Activated CD4-positive, alpha-beta T cell treated with anti-CD3 and anti-CD28 coated beads for 1 hour (primary cell): ENCODE data around the gene ABHD10.

Experiments used
- DNase-seq: peaks from one replicate; pipeline ENCODE4 v3.0.0-alpha.2; 2020

Gene ABHD10

DNA sequence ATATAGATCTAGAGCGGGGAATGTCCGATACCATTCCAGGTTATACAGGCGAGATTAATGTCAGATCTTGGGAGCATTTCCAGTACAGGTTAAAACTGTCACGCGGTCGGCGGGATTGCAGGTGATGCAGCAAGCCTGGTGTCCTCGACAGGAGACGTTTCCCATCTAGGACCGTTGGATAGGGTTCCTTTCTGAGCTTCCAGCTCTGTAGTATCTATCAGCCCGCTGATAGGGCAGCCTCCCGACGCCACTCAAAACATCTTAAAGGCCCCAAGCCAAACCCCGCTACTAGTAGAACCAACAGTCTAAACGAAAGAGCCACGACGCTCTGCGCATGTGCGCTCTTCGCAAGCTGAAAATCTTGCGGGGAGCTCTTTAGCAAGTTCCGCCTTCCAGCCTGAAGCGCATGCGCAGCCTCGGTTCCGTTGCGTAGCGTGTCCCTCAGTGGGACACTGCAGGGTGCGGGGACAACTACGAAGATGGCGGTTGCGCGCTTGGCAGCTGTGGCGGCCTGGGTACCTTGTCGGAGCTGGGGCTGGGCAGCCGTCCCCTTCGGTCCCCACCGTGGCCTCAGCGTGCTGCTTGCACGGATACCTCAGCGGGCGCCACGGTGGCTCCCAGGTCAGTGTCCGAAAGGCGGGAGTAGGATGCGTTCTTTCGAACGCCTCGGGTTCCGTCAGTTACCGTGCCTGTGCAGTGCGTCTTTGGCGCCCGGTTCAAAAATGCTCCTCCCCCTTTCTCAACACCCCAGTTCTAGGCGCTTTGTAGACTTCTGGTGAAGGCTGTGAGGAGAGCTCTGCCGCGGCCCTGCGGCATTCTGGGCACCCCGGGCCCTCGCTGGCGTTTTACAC, at the start of gene ABHD10:
Gene ABHD10 (plus strand): TSS at position 444 of the 851 bp plus-strand sequence. CDS start 36 bp downstream, at position 480.
- DNase-seq, result peak; percentile 97

GRCh38 chr3:111929484-111929883, 49.3 kb upstream of the ABHD10 start:
- no peak for DNase-seq

GRCh38 chr3:111932946-111933345, 45.9 kb upstream of the ABHD10 start:
- DNase-seq, result no peak

DNA sequence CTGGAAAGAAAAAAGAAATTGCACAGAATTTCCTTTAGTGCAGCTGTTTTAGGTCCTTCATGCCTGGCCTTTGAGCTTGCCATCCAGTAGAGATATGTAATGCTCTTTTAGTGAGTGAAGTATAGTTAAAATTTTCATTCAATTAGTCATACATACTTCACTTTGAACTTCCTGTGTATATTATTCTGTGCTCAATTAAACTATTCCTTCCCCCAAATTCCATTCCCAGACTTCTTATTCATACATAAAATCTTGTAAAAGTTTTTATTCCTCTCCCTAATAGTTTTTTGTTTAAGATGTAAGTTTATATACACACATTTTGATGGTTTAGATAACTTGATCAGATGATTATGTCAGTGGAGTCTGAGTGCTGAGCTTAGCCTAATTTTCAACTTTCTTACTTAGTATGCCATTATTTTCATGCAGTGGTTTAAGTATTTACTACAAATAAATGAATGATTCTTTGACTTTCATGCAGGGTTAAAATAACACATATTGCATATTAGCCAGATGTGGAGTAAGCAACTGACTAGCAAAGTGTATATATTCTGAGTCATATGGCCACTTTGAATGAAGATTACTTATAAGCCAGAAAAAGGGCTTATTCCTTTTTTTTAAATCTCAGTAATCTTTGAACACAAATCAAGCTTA, 42.5 kb upstream of the ABHD10 start:
- DNase-seq, result no peak

- DNase-seq, result no peak
Observed at GRCh38 chr3:111936967-111937366, 41.9 kb upstream of the ABHD10 start.

DNA sequence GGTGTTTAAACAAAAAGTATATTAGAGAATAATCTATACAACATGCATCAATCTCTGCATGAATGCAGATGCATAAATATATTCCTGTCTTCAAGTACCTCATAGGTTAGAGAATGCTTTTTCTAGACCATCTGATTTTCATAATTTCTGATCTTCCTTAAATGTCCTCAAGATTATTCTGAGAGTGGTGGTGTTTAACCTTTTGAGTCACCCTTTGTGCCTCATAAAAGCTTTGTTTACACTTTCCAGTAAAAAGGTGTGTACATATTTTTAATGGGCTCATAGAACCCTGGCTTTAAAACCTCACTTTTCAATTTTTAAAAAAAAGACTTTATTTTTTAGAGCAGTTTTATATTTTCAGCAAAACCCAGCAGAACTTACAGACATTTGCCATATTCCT, 41.0 kb upstream of the ABHD10 start:
- no peak for DNase-seq

DNA sequence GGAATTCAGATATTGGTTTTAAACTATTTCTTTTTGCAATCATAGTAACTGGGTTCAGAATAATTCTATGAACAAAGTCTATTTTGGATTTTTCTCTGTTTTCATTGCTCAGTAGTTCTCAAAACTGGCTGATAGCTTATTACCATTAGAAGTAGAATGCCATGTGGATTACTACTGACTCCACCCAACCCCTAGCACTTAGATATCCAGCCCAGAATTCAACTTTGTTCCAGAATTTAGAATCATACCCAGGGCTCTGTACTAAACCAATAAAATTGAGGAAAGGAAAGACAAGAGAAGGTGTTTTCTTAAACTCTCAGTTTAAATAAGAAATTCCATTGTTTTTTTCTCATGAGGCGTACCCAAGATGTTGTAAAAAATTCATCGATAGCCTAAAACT, 39.0 kb upstream of the ABHD10 start:
- DNase-seq, result no peak

GRCh38 chr3:111943533-111943932, 35.3 kb upstream of the ABHD10 start:
- DNase-seq, result no peak

GRCh38 chr3:111944372-111944771, 34.5 kb upstream of the ABHD10 start:
- DNase-seq, result no peak

- no peak for DNase-seq
Observed at GRCh38 chr3:111947231-111947630, 31.6 kb upstream of the ABHD10 start.

DNA sequence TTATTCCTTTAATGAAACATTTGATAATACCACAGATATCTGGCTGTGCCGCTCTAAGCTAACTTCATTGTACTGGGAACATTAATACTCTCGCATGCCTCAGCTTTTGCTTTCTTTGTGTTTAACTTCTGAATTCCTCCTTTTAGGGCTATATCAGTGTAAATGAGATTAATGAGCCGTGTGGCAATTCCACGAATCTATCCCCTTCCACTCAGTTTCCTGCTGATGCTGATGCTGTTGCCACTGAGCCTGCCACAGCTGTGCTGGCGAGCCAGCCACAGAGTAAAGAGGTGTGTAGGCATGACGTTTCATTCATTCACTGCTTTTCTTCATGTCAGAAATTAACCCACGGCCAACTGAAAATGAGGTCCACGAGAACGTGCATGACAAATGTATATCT, 30.0 kb upstream of the ABHD10 start:
- no peak for DNase-seq

DNA sequence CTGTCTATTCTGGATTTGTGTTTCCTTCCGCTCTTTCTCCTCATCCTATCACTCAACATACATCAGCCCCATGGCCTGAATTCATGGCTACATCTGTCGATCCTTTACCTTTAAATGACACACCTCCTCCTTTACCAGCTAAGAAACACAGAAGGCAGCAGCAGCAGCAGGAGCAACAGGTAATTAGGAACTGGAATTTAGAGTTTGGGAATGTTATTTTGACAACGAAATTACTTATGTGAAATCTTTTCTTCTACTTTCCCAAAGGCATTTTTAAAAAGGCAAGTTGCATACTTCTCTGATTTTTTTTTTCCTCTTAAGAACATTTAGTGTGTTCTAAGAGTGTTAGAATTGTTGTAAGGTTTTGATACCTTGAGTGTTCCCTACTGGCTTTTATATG, 29.1 kb upstream of the ABHD10 start:
- no peak for DNase-seq

DNA sequence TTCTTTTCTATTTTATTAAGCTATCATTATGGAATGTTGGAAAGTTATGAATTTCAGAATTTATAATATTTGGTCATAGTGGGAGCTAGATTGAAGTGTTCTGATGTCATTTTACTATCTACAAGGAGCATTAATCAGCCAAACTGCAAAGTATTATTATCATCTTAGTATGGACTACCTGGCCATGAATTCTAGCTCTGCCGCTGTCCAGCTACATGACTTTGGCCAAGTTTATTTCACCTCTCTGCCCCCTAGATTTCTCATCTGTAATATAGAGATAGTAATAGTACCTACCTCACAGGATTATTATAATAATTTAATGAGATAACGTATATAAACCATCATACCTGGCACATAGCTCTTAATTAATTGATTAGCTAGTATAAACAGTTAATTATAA, 27.8 kb upstream of the ABHD10 start:
- no peak for DNase-seq

DNA sequence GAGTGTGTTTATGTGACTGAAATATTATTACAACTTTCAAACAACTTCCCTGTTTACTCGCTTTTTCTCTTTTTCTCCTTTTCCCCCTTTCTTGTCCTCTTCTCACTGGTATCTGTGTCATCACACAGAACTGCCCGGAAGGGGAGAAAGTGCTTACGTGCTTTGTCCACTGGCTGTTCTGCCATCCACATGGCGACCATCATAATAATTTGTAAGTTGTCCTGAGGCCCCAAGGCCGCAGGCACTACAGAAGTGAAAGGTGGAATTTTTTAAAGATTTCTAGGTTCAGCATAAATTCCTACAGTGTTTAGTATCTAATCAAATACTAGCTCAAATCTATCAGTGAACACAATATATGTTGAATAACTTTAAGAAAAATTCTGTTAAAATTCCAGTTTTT, 26.7 kb upstream of the ABHD10 start:
- no peak for DNase-seq

DNA sequence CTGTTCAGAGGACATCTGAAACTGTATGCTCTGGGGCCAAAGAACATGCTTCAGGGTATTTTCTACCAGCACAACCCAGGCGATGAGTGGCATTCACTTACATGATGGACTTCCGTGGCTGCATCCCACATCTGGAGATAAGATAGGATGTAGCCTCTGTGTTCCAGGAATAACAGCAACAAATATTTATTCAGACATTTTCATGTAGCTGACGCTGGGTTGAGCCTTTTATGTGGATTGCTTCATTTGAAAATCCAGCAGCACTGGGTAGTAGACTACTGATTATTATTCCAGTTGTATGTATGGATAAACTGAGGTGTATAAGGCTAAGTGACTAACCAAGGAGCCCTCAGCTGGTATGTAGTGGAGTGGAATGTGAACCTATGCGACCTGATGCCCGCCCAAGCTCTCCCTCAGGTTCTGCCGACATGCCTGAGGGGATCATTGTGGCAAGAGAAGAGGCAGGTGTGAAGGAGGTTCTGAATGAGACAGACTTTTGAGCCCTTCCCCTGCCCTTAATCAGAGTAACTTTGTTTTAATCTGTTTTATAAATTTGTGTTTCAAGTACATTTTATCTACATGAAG, 25.9 kb upstream of the ABHD10 start:
- DNase-seq, result no peak

DNA sequence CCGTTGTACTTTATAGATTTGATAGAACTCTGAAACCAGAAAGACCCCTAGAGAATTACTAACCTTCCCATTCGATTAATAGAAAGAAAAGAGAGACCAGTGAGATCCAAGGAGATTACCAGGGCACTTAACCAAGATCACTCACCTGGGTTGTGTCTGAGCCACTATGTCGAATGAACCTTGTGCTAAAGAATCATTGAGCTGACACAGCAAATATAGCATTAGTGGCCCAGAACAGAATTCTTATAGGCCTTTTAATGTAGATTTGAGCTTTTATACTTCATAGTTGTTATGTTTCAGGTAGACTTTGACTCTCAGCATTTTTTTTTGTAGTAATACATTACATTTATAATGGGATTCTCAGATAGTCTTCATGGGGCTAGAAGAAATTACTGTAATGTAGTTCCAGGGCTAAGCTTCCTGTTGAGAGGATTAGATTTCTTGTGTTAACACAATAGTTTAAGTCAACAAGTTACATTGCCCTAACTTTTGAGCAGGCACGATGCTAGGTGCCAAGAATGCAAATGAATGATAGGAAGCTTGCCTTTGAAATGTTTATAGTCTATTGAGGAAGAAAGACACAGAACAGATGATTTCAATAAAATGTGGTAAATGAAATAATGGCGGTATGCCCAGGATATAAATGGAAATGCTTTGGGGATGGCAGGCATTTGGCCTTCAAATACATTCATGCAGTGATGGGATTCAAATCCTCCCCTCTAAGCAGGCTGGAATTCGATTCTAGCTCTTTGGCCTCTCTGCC, 24.4 kb upstream of the ABHD10 start:
- no peak for DNase-seq

GRCh38 chr3:111955876-111956275, 22.9 kb upstream of the ABHD10 start:
- no peak for DNase-seq

DNA sequence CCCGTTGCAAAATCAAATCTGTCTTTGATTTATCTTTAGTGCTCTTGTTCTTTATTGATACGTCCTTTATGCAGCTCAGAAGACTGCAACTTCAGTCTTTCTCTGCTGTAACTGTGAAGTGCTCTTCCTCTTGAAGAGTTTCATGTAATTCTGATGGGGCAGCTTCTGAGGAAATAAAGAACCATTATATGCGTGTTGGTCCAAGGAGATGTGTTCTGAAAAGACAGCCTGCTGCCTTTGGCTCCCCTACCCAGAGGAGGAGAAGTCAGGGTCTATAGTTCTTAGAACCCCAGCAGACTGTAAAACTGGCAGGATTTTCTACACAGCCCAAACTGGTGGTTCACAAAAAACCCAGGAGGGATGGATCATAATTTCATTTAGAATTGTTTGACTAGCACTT, 22.4 kb upstream of the ABHD10 start:
- DNase-seq, result no peak

DNA sequence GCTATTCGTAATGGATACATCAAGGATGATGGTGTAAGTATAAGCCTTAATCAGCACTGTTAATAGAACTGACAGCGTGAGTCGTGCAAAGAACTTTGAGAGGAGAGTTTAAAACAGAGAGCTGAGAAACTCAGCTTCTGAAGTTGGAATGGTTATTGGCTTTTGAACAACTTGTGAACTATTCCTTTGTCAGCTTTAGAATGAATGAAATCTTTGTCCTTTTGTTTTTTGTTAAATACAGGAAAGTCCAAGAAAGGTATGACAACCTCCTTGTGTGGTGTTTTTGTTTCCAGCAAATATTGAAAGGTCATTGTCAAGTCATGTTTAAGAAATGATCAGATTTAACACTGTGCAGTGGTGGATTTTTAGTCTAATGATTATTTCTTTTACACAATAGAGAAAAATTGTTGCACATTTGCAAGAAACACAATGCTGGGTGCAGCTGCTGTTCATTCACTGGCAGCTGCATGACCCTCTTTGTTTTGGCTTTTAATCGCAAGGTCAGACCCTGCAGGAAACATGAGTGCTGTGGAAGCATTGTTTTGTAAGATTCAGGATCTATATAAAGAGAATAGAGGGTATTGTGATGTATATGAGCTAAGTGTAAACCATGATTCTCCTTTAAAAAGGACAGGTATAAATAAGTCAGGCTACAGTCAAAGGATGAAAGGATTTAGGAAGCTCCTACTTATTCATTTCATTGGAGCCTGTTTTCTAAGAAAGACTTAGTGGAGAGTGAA, 21.7 kb upstream of the ABHD10 start:
- no peak for DNase-seq

GRCh38 chr3:111961461-111962164, 17.2 kb upstream of the ABHD10 start:
- no peak for DNase-seq

DNA sequence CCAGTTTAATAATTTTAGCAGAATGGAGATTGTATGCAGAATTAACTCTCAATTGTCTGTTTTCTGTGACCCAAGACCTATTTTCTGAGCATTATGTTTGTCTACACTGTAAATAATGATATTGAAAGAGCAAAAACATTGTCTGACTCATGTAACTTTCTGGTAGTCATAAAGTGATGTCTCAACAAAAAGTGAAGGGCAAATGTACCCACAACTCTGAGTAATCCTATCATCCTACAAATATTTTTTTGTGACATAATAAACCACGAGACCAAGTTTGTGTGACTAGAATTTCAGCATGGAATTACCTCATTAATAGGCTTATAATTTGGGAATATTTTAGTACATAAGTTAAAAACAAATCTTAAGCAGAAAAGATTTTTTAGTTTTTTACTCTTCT, 15.4 kb upstream of the ABHD10 start:
- no peak for DNase-seq

DNA sequence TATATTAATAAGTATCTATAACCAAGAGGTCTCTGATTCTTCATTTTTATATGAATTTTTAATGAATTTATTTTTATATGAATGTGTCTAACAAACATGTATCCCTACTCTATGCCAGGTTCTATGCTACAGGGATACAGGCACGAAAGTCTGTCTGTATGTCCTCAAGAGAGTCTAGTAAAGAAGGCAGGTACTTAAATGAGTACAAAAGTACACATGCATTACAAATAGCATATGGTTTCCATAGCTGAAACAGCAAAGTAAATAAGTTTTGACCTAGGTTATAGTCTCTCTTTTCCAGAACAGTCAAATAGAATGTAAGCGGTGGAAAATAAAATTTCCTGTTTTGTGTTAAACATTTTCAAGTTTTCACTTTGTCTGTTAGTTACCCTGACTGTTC, 13.3 kb upstream of the ABHD10 start:
- DNase-seq, result no peak
